Muscle layer of colon (tissue), 2 donors: Measurements from ENCODE around the gene PHLDA1.

Experiments
- H3K27ac ChIP-seq: one replicate; pipeline ENCODE4 v1.7.0; 2013; ENCODE audit warnings: low read depth, mild to moderate bottlenecking, low read length, moderate library complexity
- H3K27me3 ChIP-seq, 2 donors: one replicate each; pipeline ENCODE4 v1.7.0; 2013; ENCODE audit warnings: low read length in 2 of 2, mild to moderate bottlenecking in 2 of 2; ENCODE audit not compliant: insufficient read depth in 2 of 2, control insufficient read depth in 1 of 2
- H3K36me3 ChIP-seq: one replicate; pipeline ENCODE4 v1.7.0; 2013; ENCODE audit warnings: mild to moderate bottlenecking, low read length; ENCODE audit not compliant: insufficient read depth
- H3K4me1 ChIP-seq: one replicate; pipeline ENCODE4 v1.7.0; 2013; ENCODE audit warnings: mild to moderate bottlenecking, low read length; ENCODE audit not compliant: insufficient read depth
- H3K4me3 ChIP-seq, 2 donors: one replicate each; pipeline ENCODE4 v1.7.0; 2013; ENCODE audit warnings: low read length in 2 of 2, low read depth in 1 of 2, mild to moderate bottlenecking in 1 of 2, moderate library complexity in 1 of 2
- H3K9ac ChIP-seq: one replicate; pipeline ENCODE4 v1.7.0; 2013; ENCODE audit warnings: low read length
- H3K9me3 ChIP-seq: one replicate; pipeline ENCODE4 v1.7.0; 2013; ENCODE audit warnings: mild to moderate bottlenecking, low read length
- donor health status: abdominal sarcoma.
- donor health status: Adenocarcinoma of cecum.

Gene PHLDA1

GRCh38 chr12:76031414-76032042 is at the start of gene PHLDA1:
TSS of gene PHLDA1 (minus strand) at chr12:76031776.
- no peaks in the 10 kb centered on the region for H3K36me3 ChIP-seq

GRCh38 chr12:76080729-76081415 is 49.3 kb upstream of the PHLDA1 start:
- Histone ChIP-seq H3K4me3 (no peak overlapping the region), H3K27me3 (no peaks in the 10 kb centered on the region), H3K9me3 (no peaks in the 10 kb centered on the region), H3K4me1 (peaks cover 22% of the 10 kb centered on the region), H3K27ac (no peak overlapping the region), H3K9ac (no peak overlapping the region), H3K36me3 (no peaks in the 10 kb centered on the region)

More at GRCh38 chr12:76031414-76032042, at the start of gene PHLDA1:
- H3K27me3 ChIP-seq, result peaks cover 0 to 5% of the 10 kb centered on the region in 2 donors
- H3K9me3 ChIP-seq, result no peaks in the 10 kb centered on the region
- peak within 1 kb of the TSS; percentile 34 for H3K9ac ChIP-seq
- H3K4me3 ChIP-seq, result peak within 1 kb of the TSS; percentile 83 to 84
- H3K27ac ChIP-seq, result peak within 1 kb of the TSS; percentile 80
- H3K4me1 ChIP-seq, result peaks cover 17% of the 10 kb centered on the region

- H3K4me3 ChIP-seq, result no peak overlapping the region
- H3K4me1 ChIP-seq, result peaks cover 24% of the 10 kb centered on the region
Measured at GRCh38 chr12:76080017-76080728, 48.6 kb upstream of the PHLDA1 start.

DNA sequence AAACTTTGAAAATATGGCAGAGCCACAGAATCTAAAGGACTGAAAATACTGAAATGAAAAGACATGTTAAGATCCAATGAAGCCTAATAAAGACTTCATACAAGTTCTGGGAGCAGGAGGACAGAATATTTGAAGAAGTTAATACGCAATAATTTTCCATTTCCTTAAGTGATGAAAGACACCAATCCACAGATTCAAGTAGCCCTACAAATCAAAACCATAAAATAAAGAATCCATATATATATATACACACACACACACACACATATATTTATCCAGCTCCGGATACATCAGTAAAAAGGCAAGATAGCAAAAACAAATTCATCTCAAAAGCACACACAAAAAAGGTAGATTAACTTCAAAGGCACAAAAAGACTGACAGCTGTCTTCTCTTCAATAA is 47.2 kb upstream of the PHLDA1 start:
- no peaks in the 10 kb centered on the region for H3K9me3 ChIP-seq
- H3K27ac ChIP-seq, result no peak overlapping the region
- no peaks in the 10 kb centered on the region for H3K27me3 ChIP-seq
- H3K36me3 ChIP-seq, result no peaks in the 10 kb centered on the region
- H3K4me3 ChIP-seq, result no peak overlapping the region
- no peak overlapping the region for H3K9ac ChIP-seq
- peaks cover 24% of the 10 kb centered on the region for H3K4me1 ChIP-seq

More at GRCh38 chr12:76080017-76080728, 48.6 kb upstream of the PHLDA1 start:
- Histone ChIP-seq H3K9me3 (no peaks in the 10 kb centered on the region), H3K36me3 (no peaks in the 10 kb centered on the region), H3K27ac (no peak overlapping the region), H3K9ac (no peak overlapping the region), H3K27me3 (no peaks in the 10 kb centered on the region)

DNA sequence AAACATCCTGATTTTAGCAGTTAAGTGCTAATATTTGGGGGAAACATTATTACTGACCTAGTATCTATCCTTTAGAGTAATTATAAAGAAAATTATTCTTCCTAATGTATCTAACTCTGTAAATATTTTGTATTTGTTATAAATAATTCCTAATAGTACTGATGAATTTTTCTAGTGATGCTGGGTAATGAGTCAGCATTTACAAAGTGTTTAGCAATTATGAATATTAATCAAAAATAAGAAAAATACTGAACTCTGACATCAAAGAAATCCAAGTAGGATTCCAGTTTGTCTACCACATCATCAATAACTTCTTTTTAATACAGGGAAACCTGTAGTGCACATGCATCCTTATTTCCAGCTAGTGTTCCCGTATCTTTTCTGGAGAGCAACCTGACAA is 43.9 kb upstream of the PHLDA1 start:
- H3K36me3 ChIP-seq, result no peaks in the 10 kb centered on the region
- no peak overlapping the region for H3K9ac ChIP-seq
- no peak overlapping the region for H3K4me3 ChIP-seq
- no peak overlapping the region for H3K27ac ChIP-seq
- no peaks in the 10 kb centered on the region for H3K27me3 ChIP-seq
- no peaks in the 10 kb centered on the region for H3K9me3 ChIP-seq
- peaks cover 5% of the 10 kb centered on the region for H3K4me1 ChIP-seq

DNA sequence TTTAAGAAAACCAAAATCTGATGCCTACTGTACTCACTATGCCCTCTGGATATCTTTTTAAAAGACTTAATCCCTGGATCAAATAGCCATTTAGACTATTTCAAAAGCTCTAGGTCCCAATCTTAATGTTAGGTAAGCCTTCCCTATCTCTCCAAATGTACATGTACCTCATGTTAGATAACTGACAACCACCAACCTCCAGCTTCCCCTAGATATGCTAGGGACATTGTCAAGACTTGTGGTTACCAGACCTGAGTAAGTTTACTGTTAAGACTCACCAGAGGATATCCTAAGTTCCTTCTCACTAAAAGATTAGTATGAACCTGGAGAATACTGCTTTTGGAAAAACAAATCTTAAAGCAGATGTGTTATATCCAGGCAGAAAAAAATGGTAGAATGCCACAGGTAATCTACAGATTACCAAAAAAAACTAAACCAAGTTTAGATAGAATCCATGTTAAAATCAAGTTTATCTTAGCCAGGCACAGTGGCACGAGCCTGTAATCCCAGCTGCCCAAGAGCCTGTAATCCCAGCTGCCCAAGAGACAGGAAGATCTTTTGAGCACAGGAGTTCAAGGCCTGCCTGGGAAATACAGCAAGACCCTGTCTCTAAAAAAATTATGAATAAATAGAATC is 43.2 kb upstream of the PHLDA1 start:
- H3K9ac ChIP-seq, result no peak overlapping the region
- peaks cover 5% of the 10 kb centered on the region for H3K4me1 ChIP-seq
- H3K4me3 ChIP-seq, result no peak overlapping the region
- no peak overlapping the region for H3K27ac ChIP-seq
- no peaks in the 10 kb centered on the region for H3K36me3 ChIP-seq
- no peaks in the 10 kb centered on the region for H3K9me3 ChIP-seq
- no peaks in the 10 kb centered on the region for H3K27me3 ChIP-seq

GRCh38 chr12:76073561-76073960 is 42.0 kb upstream of the PHLDA1 start:
- Histone ChIP-seq H3K27me3 (no peaks in the 10 kb centered on the region), H3K9me3 (no peaks in the 10 kb centered on the region), H3K4me3 (no peak overlapping the region), H3K9ac (no peak overlapping the region), H3K36me3 (peaks cover 6% of the 10 kb centered on the region), H3K27ac (no peak overlapping the region), H3K4me1 (peaks cover 5% of the 10 kb centered on the region)

DNA sequence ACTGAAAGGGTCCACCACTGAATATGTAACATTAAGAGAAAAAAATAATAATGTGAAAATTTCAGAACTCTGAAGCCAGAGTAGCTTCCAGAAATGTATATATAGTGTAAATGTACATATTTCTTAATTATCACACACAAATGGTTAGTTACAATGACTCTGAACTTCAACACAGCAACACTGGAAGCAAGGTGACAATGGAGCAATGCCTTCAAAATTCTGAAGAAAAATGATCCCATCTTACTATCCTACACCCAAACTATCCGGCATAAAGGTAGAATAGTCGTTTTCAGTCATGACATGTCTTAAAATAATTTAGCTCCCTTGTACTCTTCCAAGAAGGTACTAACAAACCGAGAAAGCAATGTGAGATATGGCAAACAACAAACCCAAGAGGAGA is 41.0 kb upstream of the PHLDA1 start:
- Histone ChIP-seq H3K27ac (no peak overlapping the region), H3K9me3 (no peaks in the 10 kb centered on the region), H3K4me1 (peaks cover 5% of the 10 kb centered on the region), H3K4me3 (no peak overlapping the region), H3K27me3 (no peaks in the 10 kb centered on the region), H3K9ac (no peak overlapping the region), H3K36me3 (peaks cover 10% of the 10 kb centered on the region)

- Histone ChIP-seq H3K27me3 (no peaks in the 10 kb centered on the region), H3K4me1 (no peaks in the 10 kb centered on the region), H3K9me3 (no peaks in the 10 kb centered on the region)
Measured at GRCh38 chr12:76069339-76069738, 37.8 kb upstream of the PHLDA1 start.

DNA sequence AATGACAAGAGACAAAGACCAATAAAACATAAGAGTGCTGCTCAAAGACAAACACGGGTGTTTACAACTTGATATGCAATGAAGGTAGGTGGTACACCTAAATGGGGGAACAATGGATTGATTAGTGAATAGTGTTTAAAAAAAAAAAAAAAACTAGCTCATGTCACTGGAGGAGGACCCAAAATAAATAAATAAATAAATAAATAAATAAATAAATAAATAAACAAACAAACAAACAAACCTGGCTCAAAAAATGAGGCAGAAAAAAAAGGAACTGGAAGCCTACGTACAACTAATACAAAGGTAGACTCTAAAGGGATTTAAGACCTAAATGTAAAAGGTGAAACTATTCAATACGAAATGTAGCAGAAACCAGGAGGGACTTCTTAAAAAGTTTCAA is 34.3 kb upstream of the PHLDA1 start:
- no peaks in the 10 kb centered on the region for H3K9me3 ChIP-seq
- H3K27ac ChIP-seq, result no peak overlapping the region
- H3K27me3 ChIP-seq, result no peaks in the 10 kb centered on the region
- H3K9ac ChIP-seq, result no peak overlapping the region
- H3K4me1 ChIP-seq, result no peaks in the 10 kb centered on the region
- H3K36me3 ChIP-seq, result peaks cover 20% of the 10 kb centered on the region
- H3K4me3 ChIP-seq, result no peak overlapping the region

More at GRCh38 chr12:76069339-76069738, 37.8 kb upstream of the PHLDA1 start:
- Histone ChIP-seq H3K36me3 (peaks cover 16% of the 10 kb centered on the region), H3K4me3 (no peak overlapping the region), H3K27ac (no peak overlapping the region), H3K9ac (no peak overlapping the region)

GRCh38 chr12:76064904-76065303 is 33.3 kb upstream of the PHLDA1 start:
- Histone ChIP-seq H3K4me3 (no peak overlapping the region), H3K27me3 (no peaks in the 10 kb centered on the region)

More at GRCh38 chr12:76064904-76065303, 33.3 kb upstream of the PHLDA1 start:
- Histone ChIP-seq H3K36me3 (peaks cover 20% of the 10 kb centered on the region), H3K27ac (no peak overlapping the region), H3K4me1 (no peaks in the 10 kb centered on the region), H3K9me3 (no peaks in the 10 kb centered on the region), H3K9ac (no peak overlapping the region)
